ENCODE data around the gene PIGQ.

Gene PIGQ

GRCh38 chr16:616733-617586 is 47.2 kb downstream of the PIGQ start:
- no peak overlapping the region for H3K27ac Mint-ChIP-seq
- H3K27me3 Mint-ChIP-seq: no peaks in the 10 kb centered on the region
- H3K4me3 Mint-ChIP-seq: no peak overlapping the region
- H3K4me1 Mint-ChIP-seq: no peaks in the 10 kb centered on the region
- no peaks in the 10 kb centered on the region for H3K36me3 Mint-ChIP-seq
- no peaks in the 10 kb centered on the region for H3K9me3 Mint-ChIP-seq

GRCh38 chr16:617855-618254 is 48.1 kb downstream of the PIGQ start:
- Mint-ChIP-seq H3K27ac (no peak overlapping the region), H3K27me3 (no peaks in the 10 kb centered on the region), H3K4me1 (no peaks in the 10 kb centered on the region)

DNA sequence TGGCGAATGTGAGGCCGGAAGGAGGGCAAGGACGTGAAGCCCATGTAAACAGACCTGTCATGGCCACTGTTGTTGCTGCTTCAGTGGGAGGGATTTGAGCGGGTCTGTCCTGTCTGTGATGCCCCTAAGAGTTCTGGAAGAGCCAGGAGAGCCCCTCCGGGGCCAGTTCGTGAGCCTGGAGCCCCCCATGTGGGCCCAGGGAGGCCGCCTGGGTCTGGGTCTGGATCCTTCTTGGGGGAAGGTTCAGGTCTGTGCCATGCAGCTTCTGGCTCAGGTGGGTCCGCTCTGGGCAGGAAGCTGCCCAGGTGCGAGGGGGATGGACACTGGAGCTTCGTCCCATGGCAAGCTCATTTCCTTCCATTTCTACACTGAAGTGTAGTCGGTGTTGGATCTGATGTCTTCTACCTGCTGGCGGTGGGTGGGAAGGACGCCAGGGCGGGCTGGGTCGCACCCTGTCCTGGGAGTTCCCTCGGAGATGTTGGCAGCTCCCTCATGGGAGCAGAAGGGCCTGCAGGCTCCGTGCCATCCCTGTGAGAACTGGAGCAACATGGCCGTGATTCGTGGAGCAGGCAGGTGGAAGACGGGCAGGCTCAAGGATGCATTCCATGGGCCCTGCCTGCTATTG is 49.8 kb downstream of the PIGQ start:
- no peaks in the 10 kb centered on the region for H3K27me3 Mint-ChIP-seq

More at GRCh38 chr16:617855-618254, 48.1 kb downstream of the PIGQ start:
- Mint-ChIP-seq H3K4me3 (no peak overlapping the region), H3K36me3 (no peaks in the 10 kb centered on the region), H3K9me3 (no peaks in the 10 kb centered on the region)

GRCh38 chr16:620700-621525 is 51.1 kb downstream of the PIGQ start:
- no peak overlapping the region for H3K27ac Mint-ChIP-seq
- H3K36me3 Mint-ChIP-seq: no peaks in the 10 kb centered on the region

More for the DNA sequence above, 49.8 kb downstream of the PIGQ start:
- no peaks in the 10 kb centered on the region for H3K4me1 Mint-ChIP-seq
- no peak overlapping the region for H3K4me3 Mint-ChIP-seq
- no peak overlapping the region for H3K27ac Mint-ChIP-seq
- H3K9me3 Mint-ChIP-seq: no peaks in the 10 kb centered on the region
- H3K36me3 Mint-ChIP-seq: no peaks in the 10 kb centered on the region

DNA sequence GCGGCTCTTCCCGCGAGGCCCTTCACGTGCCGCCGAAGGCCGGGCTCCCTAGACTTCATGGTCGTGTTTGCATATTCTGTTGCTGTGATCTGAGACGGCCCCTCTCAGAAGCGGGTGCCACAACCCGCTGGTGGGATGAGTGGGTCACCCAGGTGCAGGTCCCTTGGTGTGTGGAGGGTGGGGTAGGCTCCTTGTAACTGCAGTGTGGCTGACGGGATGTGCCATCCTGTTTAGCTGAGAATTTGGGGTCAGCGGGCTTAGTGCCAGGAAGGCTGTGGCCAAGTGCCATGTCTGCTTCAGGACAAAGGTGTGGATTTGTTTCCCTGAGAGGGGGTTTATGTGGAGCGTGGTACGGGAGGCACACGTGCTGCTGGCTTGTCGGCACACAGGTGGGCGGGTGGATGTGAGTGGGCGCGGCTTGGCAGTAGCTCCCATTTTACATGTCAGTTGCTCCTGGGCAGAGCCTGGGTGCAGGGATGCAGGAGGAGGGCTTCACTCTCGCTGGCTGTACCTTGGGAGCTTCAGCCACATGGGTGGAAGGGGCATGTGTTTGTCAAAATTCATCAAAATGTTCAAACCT is 51.8 kb downstream of the PIGQ start:
- H3K4me1 Mint-ChIP-seq: no peaks in the 10 kb centered on the region
- no peaks in the 10 kb centered on the region for H3K27me3 Mint-ChIP-seq
- H3K4me3 Mint-ChIP-seq: no peak overlapping the region
- no peaks in the 10 kb centered on the region for H3K36me3 Mint-ChIP-seq
- H3K9me3 Mint-ChIP-seq: no peaks in the 10 kb centered on the region
- no peak overlapping the region for H3K27ac Mint-ChIP-seq

More at GRCh38 chr16:620700-621525, 51.1 kb downstream of the PIGQ start:
- Mint-ChIP-seq H3K27me3 (no peaks in the 10 kb centered on the region), H3K9me3 (no peaks in the 10 kb centered on the region), H3K4me3 (no peak overlapping the region), H3K4me1 (no peaks in the 10 kb centered on the region)

DNA sequence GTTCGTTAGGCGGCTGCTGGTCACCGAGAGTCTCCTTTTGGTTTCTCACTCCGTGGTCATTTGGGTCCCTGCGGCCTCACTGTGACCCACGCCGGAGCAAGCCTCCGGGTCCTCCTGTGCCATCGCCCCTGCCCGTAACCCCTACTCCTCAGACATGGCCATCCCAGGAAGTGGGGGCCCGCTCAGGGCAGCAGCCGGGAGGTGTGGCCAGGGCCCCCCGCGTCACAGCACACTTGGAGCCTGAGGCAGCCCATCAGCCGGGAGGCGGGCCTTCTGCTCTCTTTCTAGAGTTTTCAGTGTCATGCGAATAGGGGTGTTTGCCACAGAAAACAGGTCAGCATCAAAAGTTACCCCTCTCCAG is 53.1 kb downstream of the PIGQ start:
- Mint-ChIP-seq H3K27me3 (no peaks in the 10 kb centered on the region), H3K27ac (no peak overlapping the region), H3K4me1 (no peaks in the 10 kb centered on the region), H3K4me3 (no peak overlapping the region), H3K36me3 (no peaks in the 10 kb centered on the region), H3K9me3 (no peaks in the 10 kb centered on the region)

- no peaks in the 10 kb centered on the region for H3K4me1 Mint-ChIP-seq
- H3K27ac Mint-ChIP-seq: peak overlapping the region; percentile 35
- no peak overlapping the region for H3K4me3 Mint-ChIP-seq
- no peaks in the 10 kb centered on the region for H3K36me3 Mint-ChIP-seq
- no peaks in the 10 kb centered on the region for H3K27me3 Mint-ChIP-seq
- H3K9me3 Mint-ChIP-seq: no peaks in the 10 kb centered on the region
Observed at GRCh38 chr16:624526-625070, 54.8 kb downstream of the PIGQ start.

GRCh38 chr16:625117-625976 is 55.6 kb downstream of the PIGQ start:
- Mint-ChIP-seq H3K9me3 (no peaks in the 10 kb centered on the region), H3K27ac (no peak overlapping the region), H3K4me3 (no peak overlapping the region), H3K4me1 (no peaks in the 10 kb centered on the region), H3K36me3 (no peaks in the 10 kb centered on the region), H3K27me3 (no peaks in the 10 kb centered on the region)

DNA sequence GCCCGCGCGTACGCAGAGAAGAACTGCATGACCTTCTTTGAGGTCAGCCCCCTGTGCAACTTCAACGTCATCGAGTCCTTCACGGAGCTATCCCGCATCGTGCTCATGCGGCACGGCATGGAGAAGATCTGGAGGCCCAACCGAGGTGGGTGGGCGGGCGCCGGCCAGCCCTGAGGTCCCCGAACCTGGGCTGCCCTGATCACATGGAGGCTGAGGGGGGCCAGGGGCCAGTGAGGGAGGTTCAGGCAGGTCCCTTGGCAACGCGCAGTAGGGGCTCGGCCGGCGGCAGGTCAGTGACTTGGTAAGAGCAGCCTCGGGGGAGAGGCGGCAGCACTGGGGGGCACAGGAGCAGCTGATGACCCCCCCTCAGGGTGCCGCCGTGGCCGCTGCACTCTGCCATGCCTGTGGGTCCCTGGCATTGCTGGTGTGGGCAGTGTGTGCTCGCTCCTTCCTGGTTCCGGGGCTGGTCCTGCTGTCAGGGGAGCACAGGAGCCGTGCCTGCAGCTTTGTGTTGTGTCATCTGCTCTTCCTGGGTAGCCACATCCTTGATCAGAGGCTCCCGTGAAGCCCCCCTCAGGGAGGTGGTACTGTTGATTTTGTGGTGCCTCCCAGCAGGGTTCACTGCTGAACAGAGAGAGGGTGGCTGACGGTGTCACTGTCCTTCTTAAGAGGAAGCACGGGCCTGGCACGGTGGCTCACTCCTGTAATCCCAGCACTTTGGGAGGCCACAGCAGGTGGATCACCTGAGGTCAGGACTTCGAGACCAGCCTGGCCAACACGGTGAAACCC is 56.4 kb downstream of the PIGQ start:
- Mint-ChIP-seq H3K36me3 (no peaks in the 10 kb centered on the region), H3K4me1 (no peaks in the 10 kb centered on the region), H3K27me3 (no peaks in the 10 kb centered on the region), H3K27ac (no peak overlapping the region), H3K9me3 (no peaks in the 10 kb centered on the region), H3K4me3 (no peak overlapping the region)

GRCh38 chr16:626787-627453 is 57.2 kb downstream of the PIGQ start:
- Mint-ChIP-seq H3K27me3 (no peaks in the 10 kb centered on the region), H3K27ac (no peak overlapping the region), H3K9me3 (no peaks in the 10 kb centered on the region), H3K4me3 (no peak overlapping the region), H3K36me3 (no peaks in the 10 kb centered on the region), H3K4me1 (no peaks in the 10 kb centered on the region)

DNA sequence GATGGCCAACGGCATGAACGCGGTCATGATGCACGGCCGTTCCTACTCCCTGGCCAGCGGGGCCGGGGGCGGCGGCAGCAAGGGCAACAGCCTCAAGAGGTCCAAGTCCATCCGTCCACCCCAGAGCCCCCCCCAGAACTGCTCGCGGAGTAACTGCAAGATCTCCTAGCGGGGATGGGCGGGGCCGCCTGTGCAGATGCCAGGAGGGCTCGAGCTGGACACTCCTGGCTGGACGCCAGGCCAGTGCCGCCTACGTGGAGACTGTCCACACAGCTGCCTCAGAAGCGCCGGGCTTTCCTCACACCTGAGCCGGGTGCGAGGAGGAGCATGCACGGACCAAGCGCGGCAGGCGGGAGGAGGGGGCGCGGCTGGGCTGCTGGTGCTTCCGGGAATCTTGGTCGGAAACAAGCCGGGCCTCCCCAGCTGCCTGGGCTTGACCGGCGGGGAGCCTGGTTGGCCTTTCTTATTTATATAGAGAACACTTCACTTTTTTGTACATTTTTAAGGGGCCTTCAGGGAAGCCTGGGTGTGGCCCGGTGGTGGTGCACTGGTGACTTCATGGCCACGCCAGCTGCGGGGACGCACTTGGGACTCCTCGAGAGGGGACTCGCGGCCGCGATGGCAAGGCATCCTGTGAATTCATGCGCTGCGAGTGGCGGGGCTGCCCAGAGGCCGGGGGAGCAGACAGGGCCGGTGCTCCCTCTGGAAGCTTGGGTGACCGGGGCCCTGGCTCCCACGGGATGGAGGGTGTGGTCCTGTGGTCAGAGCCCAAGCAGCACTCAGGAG is 57.9 kb downstream of the PIGQ start:
- Mint-ChIP-seq H3K27me3 (no peaks in the 10 kb centered on the region), H3K36me3 (no peaks in the 10 kb centered on the region), H3K9me3 (no peaks in the 10 kb centered on the region), H3K4me1 (no peaks in the 10 kb centered on the region), H3K4me3 (no peak overlapping the region), H3K27ac (no peak overlapping the region)

GRCh38 chr16:628321-629061 is 58.7 kb downstream of the PIGQ start:
- no peaks in the 10 kb centered on the region for H3K27me3 Mint-ChIP-seq
- no peak overlapping the region for H3K27ac Mint-ChIP-seq
- no peaks in the 10 kb centered on the region for H3K4me1 Mint-ChIP-seq
- H3K9me3 Mint-ChIP-seq: no peaks in the 10 kb centered on the region
- H3K36me3 Mint-ChIP-seq: no peaks in the 10 kb centered on the region
- no peak overlapping the region for H3K4me3 Mint-ChIP-seq
